GM12864 (cell line): ENCODE measurements around the gene RCC2.
"Not testable (repeated sequence)": the region's sequence is repeated elsewhere in the genome, so short reads cannot be mapped to it uniquely, and the experiment has no call there.

ENCODE experiments used
- DNase-seq: peaks from one replicate; pipeline ENCODE4 v3.0.0-alpha.2; 2011; ENCODE audit warnings: low read depth
- H3K4me3 ChIP-seq: 2 replicates; pipeline ENCODE4 v1.5.1; 2011; ENCODE audit warnings: mild to moderate bottlenecking, low read depth, low read length, control low read depth
- CTCF ChIP-seq: IDR thresholded peaks from 2 replicates; pipeline ENCODE4 v1.5.1; 2011; ENCODE audit warnings: low read depth, mild to moderate bottlenecking, moderate library complexity, low read length, control low read depth, inconsistent platforms; ENCODE audit errors: missing control alignments

RCC2 gene

GRCh38 chr1:17416389-17416788, 23.1 kb downstream of the RCC2 start:
- TF ChIP-seq CTCF = no peak
- no peak overlapping the region for H3K4me3 ChIP-seq

GRCh38 chr1:17414022-17414421, 25.5 kb downstream of the RCC2 start:
- TF ChIP-seq CTCF = no peak

More at GRCh38 chr1:17416389-17416788, 23.1 kb downstream of the RCC2 start:
- no peak for DNase-seq

GRCh38 chr1:17412093-17412870, 27.2 kb downstream of the RCC2 start:
- DNase-seq = no peak
- H3K4me3 ChIP-seq = no peak overlapping the region
- no peak for TF ChIP-seq CTCF

More at GRCh38 chr1:17414022-17414421, 25.5 kb downstream of the RCC2 start:
- no peak for DNase-seq
- H3K4me3 ChIP-seq = no peak overlapping the region

GRCh38 chr1:17409391-17409811, 30.1 kb downstream of the RCC2 start:
- TF ChIP-seq CTCF = no peak
- no peak for DNase-seq
- H3K4me3 ChIP-seq = no peak overlapping the region

- not testable (repeated sequence) for DNase-seq, H3K4me3 ChIP-seq
Measured at GRCh38 chr1:17407786-17408514, 31.5 kb downstream of the RCC2 start.

- not testable (repeated sequence) for DNase-seq, H3K4me3 ChIP-seq
Measured at GRCh38 chr1:17406760-17407475, 32.6 kb downstream of the RCC2 start.

GRCh38 chr1:17405898-17406759, 33.3 kb downstream of the RCC2 start:
- peak; percentile 86 for TF ChIP-seq CTCF
- peak; percentile 16 for DNase-seq
- H3K4me3 ChIP-seq = no peak overlapping the region
